Psoas muscle (tissue), 8 donors: Measurements from ENCODE around the gene PTK6. TPM values are rescaled to one million over a fixed set of nuclear protein-coding genes. Genes with fewer than 3 reads are reported as not detected.

Experiments
- ATAC-seq, 4 donors: fragments of 200-7000 bp; cut with Tn5 transposase; one replicate each; pipeline ENCODE4 v1.9.1; 2020; ENCODE audit warnings: moderate library complexity in 3 of 4, mild to moderate bottlenecking in 2 of 4
- DNase-seq, 2 donors: peaks; one replicate each; pipeline ENCODE4 v3.0.0-alpha.2; 2020
- H3K27ac ChIP-seq: fragments of 200-600 bp; one replicate; pipeline ENCODE4 v1.8.0; 2022
- H3K27me3 ChIP-seq, 3 donors: fragments of 200-600 bp in 1 of 3; one replicate each; pipeline versions ENCODE4 v1.6.1 to v1.8.0; 2013 to 2022; ENCODE audit warnings: low read length in 2 of 3, mild to moderate bottlenecking in 2 of 3, moderate library complexity in 1 of 3; ENCODE audit not compliant: insufficient read depth in 3 of 3
- H3K36me3 ChIP-seq, 2 donors: fragments of 200-600 bp in 1 of 2; one replicate each; pipeline versions ENCODE4 v1.6.1 to v1.8.0; 2013 to 2022; ENCODE audit warnings: low read depth in 1 of 2, mild to moderate bottlenecking in 1 of 2, moderate library complexity in 1 of 2; ENCODE audit not compliant: insufficient read depth in 1 of 2
- H3K4me1 ChIP-seq: fragments of 200-600 bp; one replicate; pipeline ENCODE4 v1.8.0; 2022
- H3K4me3 ChIP-seq: fragments of 200-600 bp; one replicate; pipeline ENCODE4 v1.8.0; 2022; ENCODE audit warnings: mild to moderate bottlenecking
- H3K9me3 ChIP-seq: fragments of 200-600 bp; one replicate; pipeline ENCODE4 v1.8.0; 2022
- WGBS, 3 donors: extraction: QIAGEN DNeasy Blood & Tissue Kit; methylation state at CpG; one replicate each; pipeline versions ENCODE4 v1.1.6 to v1.1.7; 2013; 5-methylcytosine and 5-hydroxymethylcytosine counted together
- intact Hi-C, 2 donors: fragments of 100-400 bp; cut with DNase I; formaldehyde crosslinking; loops; one replicate each; pipeline versions ENCODE4 v1.11.0 to v1.14.2; 2022
- polyA plus RNA-seq, 3 donors: library from polyadenylated mRNA; stranded (reverse); fragments of 200-250 nt; gene quantifications; one replicate each; pipeline ENCODE4 v1.2.3, GENCODE V29; 2013
- total RNA-seq, 4 donors: library from RNA; stranded (reverse); fragmentation: NEBNext Ultra II Directional in 2 of 4; extraction: Animal tissue kit (Norgen Biotek cat#: 25700) in 2 of 4; gene quantifications; one replicate each; pipeline versions ENCODE4 v1.2.1 to v1.2.4, GENCODE V29; 2021 to 2023
- TF ChIP-seq, protein P1 (sequence below): fragments of 200-600 bp; IDR thresholded peaks from one replicate; pipeline ENCODE4 v1.8.0; 2022; ENCODE audit warnings: antibody characterized with exemption
- donor health status: healthy with polysubstance abuse.
- donor health status: DM: no; HTN: no; CAD: no; lungs with moderate emphysema.
- donor health status: Bipolar disorder and iron deficiency.
- donor health status: healthy.
- donor health status: DM: yes; HTN: yes; CAD: no.
- donor health status: DM: no; HTN: no; CAD: no.
- donor health status: DM: no; HTN: no; CAD: no.
- donor health status: DM: yes; HTN: yes; CAD: no.

PTK6 gene
- total and polyA plus RNA-seq, 7 donors, result 0.04 to 0.06 (median 0.04) TPM; not detected in 4

DNA sequence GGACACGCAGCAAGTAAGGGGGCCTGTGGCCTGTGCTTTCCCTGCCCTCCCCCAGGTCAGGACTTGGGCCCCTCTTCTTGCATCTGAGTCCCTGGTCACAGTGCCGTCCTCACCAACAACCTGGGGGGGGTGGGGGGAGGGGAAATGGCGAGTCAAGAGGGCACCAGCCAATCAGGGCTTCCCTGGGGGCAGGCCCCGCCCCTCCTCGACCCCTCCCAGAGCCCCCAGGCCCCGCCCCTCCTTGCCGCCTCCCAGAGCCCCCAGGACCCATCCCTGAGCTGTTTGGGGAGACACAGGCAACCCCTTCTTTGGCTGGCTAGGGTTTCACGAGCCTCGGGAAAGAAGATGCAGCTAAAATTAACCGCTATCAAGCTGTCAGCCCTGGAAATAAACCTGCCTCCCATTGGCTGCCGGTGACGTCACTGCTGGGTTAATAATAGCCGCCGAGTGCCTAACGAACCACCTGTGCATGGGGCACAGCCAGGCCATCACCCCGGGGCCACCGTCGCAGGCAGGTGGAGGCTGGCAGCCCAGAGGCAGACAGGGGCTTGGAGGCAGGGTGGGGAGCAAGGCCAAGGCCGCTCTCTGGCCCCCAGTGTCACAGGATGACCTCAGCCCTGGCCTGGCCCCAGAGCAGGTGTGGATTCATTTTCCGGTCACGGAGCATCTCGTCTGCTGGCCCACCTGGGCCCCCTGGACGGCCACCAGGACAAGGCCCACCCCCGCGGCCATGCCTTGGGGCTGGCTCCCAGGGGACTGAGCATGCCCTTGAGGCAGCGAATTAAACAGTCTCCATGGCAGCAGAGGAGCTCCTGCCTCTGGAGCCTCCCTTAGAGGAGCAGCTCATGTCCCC lies 35.1 kb downstream of the PTK6 start:
- intact Hi-C loops, result no loop called here
- H3K4me1 ChIP-seq, result peaks cover 30% of the 10 kb centered on the region
- TF ChIP-seq, protein P1, sequence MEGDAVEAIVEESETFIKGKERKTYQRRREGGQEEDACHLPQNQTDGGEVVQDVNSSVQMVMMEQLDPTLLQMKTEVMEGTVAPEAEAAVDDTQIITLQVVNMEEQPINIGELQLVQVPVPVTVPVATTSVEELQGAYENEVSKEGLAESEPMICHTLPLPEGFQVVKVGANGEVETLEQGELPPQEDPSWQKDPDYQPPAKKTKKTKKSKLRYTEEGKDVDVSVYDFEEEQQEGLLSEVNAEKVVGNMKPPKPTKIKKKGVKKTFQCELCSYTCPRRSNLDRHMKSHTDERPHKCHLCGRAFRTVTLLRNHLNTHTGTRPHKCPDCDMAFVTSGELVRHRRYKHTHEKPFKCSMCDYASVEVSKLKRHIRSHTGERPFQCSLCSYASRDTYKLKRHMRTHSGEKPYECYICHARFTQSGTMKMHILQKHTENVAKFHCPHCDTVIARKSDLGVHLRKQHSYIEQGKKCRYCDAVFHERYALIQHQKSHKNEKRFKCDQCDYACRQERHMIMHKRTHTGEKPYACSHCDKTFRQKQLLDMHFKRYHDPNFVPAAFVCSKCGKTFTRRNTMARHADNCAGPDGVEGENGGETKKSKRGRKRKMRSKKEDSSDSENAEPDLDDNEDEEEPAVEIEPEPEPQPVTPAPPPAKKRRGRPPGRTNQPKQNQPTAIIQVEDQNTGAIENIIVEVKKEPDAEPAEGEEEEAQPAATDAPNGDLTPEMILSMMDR, result no peak
- DNase-seq (peak; percentile 77 to 92), ATAC-seq (peak; percentile 59 to 66 (median 65))
- H3K36me3 ChIP-seq, result no peaks in the 10 kb centered on the region
- peaks cover 0 to 2% (median 0%) of the 10 kb centered on the region in 3 donors for H3K27me3 ChIP-seq
- H3K27ac ChIP-seq, result peak overlapping the region; percentile 94
- H3K4me3 ChIP-seq, result no peak overlapping the region
- H3K9me3 ChIP-seq, result peaks cover 12% of the 10 kb centered on the region
- WGBS, 3 donors, result 8 to 14% (median 8%) methylated on average over 22 to 26 of the region's 26 CpGs

DNA sequence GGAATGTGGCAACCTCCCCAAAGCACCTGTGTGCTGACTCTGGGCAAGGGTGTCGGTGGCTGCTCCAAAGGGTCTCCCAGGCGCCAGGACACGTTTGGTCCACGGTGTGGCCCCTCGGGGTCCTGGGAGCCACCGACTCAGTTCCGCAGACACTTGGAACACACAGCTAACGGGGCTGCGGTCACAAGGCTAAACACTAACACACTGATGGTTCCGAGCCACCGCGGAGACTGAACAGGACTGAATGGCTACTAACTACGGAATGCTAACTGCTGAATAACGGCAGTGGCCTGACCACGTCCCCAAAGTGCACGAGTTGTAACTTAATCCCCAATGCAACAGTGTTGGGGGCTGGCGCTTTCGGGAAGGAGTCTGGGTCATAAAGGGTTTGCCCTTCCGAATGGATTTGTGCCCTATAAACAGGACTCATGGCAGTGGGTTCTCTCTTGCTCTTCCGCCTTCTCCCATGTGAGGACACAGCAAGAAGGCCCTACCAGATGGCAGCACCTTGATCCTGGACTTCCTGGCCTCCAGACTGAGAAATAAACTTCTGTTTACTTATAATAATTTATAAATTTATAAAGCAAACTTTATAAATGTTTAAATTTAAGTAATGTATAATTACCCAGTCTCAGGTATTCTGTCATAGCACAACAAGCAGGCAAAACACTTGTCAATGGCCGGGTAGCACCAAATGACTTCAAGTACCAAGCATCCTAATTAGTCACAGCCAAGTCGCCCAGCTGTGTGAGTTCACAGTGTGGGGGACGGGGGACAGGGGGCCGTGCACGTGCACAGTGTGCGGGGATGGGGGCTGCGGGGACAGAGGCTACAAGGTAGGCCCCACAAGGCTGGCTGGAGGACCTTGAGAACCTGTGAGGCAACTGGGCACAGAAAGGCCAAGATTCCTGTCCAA lies 36.0 kb downstream of the PTK6 start:
- intact Hi-C loops, result no loop called here
- Histone ChIP-seq H3K4me3 (peak overlapping the region; percentile 75), H3K27ac (peak overlapping the region; percentile 94), H3K9me3 (peaks cover 12% of the 10 kb centered on the region), H3K36me3 (peaks cover 0 to 7% of the 10 kb centered on the region in 2 donors), H3K4me1 (peaks cover 30% of the 10 kb centered on the region), H3K27me3 (peaks cover 0 to 2% (median 0%) of the 10 kb centered on the region in 3 donors)
- WGBS, 3 donors, result 29 to 43% (median 32%) methylated on average over 27 of the region's 27 CpGs
- TF ChIP-seq, protein P1, result no peak
- DNase-seq, result peak; percentile 36 to 61
- peak; percentile 10 to 25 (median 19) for ATAC-seq

DNA sequence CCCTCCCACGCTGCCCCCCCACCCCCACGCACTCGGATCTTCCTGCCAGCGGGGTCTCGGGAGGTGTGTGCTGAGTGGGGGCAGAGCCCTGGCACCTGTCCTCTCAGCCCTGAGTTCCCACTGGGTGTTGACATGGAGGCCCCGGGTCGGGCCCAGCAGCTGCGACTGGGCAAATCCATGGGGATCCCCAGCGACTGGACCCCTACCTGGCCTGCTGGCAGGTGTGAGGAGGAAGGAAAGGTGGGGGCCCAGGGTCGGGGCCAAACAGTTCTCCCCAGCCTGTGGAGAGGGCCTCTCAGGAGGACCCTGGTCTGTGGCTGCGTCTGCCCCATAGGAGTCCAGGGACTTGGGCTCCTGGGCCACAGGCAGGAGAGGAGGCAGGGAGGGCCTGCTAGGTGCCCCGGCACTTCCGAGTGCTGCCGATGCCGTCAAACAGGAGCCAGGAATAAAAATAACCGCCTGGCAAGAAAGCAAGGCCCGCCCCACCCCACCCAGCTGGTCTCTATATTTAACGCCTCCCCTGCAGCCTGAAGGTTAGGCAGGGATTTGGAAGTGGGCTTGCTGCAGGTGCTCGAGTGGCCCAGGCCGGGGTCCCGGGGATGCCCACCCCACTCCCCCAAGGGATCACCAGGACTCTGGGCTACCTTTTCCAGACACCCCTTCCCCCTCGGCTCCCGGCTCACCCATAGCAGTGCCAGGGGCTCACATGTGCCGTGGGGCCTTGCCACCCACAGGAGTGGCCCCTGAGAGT lies 36.9 kb downstream of the PTK6 start:
- H3K36me3 ChIP-seq, result peaks cover 0 to 16% of the 10 kb centered on the region in 2 donors
- ATAC-seq (peak; percentile 32 to 60 (median 52)), DNase-seq (peak in 1 of 2 donors; percentile 83)
- intact Hi-C loops, result no loop called here
- H3K9me3 ChIP-seq, result peaks cover 8% of the 10 kb centered on the region
- peaks cover 37% of the 10 kb centered on the region for H3K4me1 ChIP-seq
- peaks cover 0 to 2% (median 0%) of the 10 kb centered on the region in 3 donors for H3K27me3 ChIP-seq
- H3K27ac ChIP-seq, result peak overlapping the region; percentile 94
- WGBS, 3 donors, result 28 to 46% (median 31%) methylated on average over 23 to 24 of the region's 24 CpGs
- H3K4me3 ChIP-seq, result peak overlapping the region; percentile 75
- TF ChIP-seq, protein P1, result no peak

DNA sequence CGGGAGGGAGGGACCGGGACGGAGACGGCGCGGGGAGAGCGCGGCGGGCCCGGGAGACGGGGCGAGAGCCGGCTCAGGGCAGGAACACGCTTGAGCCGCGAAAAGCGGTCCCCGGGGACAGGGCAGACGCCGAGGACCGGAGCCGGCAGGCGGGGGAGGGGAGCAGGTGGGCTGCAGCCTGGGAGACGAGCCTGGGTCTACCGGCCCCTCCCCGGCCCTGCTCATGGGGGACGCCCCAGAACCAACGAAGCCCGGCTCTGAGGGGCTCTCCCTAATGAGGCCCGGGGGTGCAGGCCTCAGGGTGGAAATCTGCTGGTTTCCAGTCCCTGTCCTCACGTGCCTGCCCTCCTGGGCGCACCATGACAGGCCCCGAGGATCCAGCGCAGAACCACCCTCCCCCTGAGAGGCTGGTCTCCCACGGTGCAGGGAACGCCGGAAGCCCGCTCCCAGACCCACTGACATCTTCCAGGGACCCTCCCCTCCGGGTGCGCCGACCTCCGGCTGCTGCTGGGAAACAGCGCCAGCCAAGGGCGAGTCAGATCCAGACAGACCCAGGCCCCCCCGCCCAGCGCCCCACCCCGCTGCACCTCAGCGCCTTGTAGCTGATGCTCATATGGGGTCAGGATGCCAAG lies 37.7 kb downstream of the PTK6 start:
- Histone ChIP-seq H3K4me1 (peaks cover 46% of the 10 kb centered on the region), H3K9me3 (no peaks in the 10 kb centered on the region), H3K4me3 (peak overlapping the region; percentile 75), H3K27ac (peak overlapping the region; percentile 94), H3K36me3 (peaks cover 0 to 24% of the 10 kb centered on the region in 2 donors), H3K27me3 (peaks cover 0 to 2% (median 0%) of the 10 kb centered on the region in 3 donors)
- DNase-seq (peak in 1 of 2 donors; percentile 64), ATAC-seq (peak in 1 of 4 donors; percentile 0)
- intact Hi-C loops, result no loop called here
- 8 to 29% (median 19%) methylated on average over 13 to 47 of the region's 48 CpGs for WGBS, 3 donors
- TF ChIP-seq, protein P1, result no peak
